ENCODE measurements around the gene CXCR6. TPM values are rescaled to one million over a fixed set of nuclear protein-coding genes. Genes with fewer than 3 reads are reported as not detected.

CXCR6 gene
- total RNA-seq, 1 experiment from 2014 or later = not detected

GRCh38 chr3:45948881-45949280, 5.6 kb downstream of the CXCR6 start:
- H3K36me3 ChIP-seq (replicated peaks; ENCODE audit: control insufficient read depth, insufficient read depth, low read length) = peaks cover 42% of the 10 kb centered on the region
- no peak for DNase-seq
- no peaks in the 10 kb centered on the region for H3K27me3 ChIP-seq (ENCODE audit: control insufficient read depth, insufficient read depth, low read length)
- no peak overlapping the region for H3K4me3 ChIP-seq (ENCODE audit: insufficient read depth, low read depth, low read length)

- H3K36me3 ChIP-seq (replicated peaks; ENCODE audit: control insufficient read depth, insufficient read depth, low read length) = peaks cover 46% of the 10 kb centered on the region
- DNase-seq = no peak
- no peak overlapping the region for H3K4me3 ChIP-seq (ENCODE audit: insufficient read depth, low read depth, low read length)
- H3K27me3 ChIP-seq (ENCODE audit: control insufficient read depth, insufficient read depth, low read length) = no peaks in the 10 kb centered on the region
Measured at GRCh38 chr3:45949432-45949831, 6.2 kb downstream of the CXCR6 start.

- H3K4me3 ChIP-seq (ENCODE audit: insufficient read depth, low read depth, low read length) = no peak overlapping the region
- DNase-seq = no peak
- H3K27me3 ChIP-seq (ENCODE audit: control insufficient read depth, insufficient read depth, low read length) = no peaks in the 10 kb centered on the region
- peaks cover 52% of the 10 kb centered on the region for H3K36me3 ChIP-seq (replicated peaks; ENCODE audit: control insufficient read depth, insufficient read depth, low read length)
Measured at GRCh38 chr3:45950131-45950530, 6.9 kb downstream of the CXCR6 start.

GRCh38 chr3:45950686-45951600, 7.7 kb downstream of the CXCR6 start:
- H3K4me3 ChIP-seq (ENCODE audit: insufficient read depth, low read depth, low read length) = no peak overlapping the region
- H3K36me3 ChIP-seq (replicated peaks; ENCODE audit: control insufficient read depth, insufficient read depth, low read length) = peaks cover 56% of the 10 kb centered on the region
- DNase-seq = no peak
- H3K27me3 ChIP-seq (ENCODE audit: control insufficient read depth, insufficient read depth, low read length) = no peaks in the 10 kb centered on the region

GRCh38 chr3:45951946-45952345, 8.7 kb downstream of the CXCR6 start:
- Histone ChIP-seq H3K36me3 (replicated peaks; ENCODE audit: control insufficient read depth, insufficient read depth, low read length) (peaks cover 50% of the 10 kb centered on the region), H3K27me3 (ENCODE audit: control insufficient read depth, insufficient read depth, low read length) (no peaks in the 10 kb centered on the region), H3K4me3 (ENCODE audit: insufficient read depth, low read depth, low read length) (no peak overlapping the region)
- DNase-seq = no peak

- Histone ChIP-seq H3K27me3 (ENCODE audit: control insufficient read depth, insufficient read depth, low read length) (no peaks in the 10 kb centered on the region), H3K36me3 (replicated peaks; ENCODE audit: control insufficient read depth, insufficient read depth, low read length) (peaks cover 45% of the 10 kb centered on the region), H3K4me3 (ENCODE audit: insufficient read depth, low read depth, low read length) (no peak overlapping the region)
- DNase-seq = no peak
Measured at GRCh38 chr3:45952456-45952855, 9.2 kb downstream of the CXCR6 start.

GRCh38 chr3:45953536-45953935, 10.3 kb downstream of the CXCR6 start:
- Histone ChIP-seq H3K36me3 (replicated peaks; ENCODE audit: control insufficient read depth, insufficient read depth, low read length) (peaks cover 50% of the 10 kb centered on the region), H3K4me3 (ENCODE audit: insufficient read depth, low read depth, low read length) (no peak overlapping the region), H3K27me3 (ENCODE audit: control insufficient read depth, insufficient read depth, low read length) (no peaks in the 10 kb centered on the region)
- no peak for DNase-seq

- Histone ChIP-seq H3K27me3 (ENCODE audit: control insufficient read depth, insufficient read depth, low read length) (no peaks in the 10 kb centered on the region), H3K36me3 (replicated peaks; ENCODE audit: control insufficient read depth, insufficient read depth, low read length) (peaks cover 55% of the 10 kb centered on the region), H3K4me3 (ENCODE audit: insufficient read depth, low read depth, low read length) (no peak overlapping the region)
- no peak for DNase-seq
Measured at GRCh38 chr3:45954306-45954705, 11.0 kb downstream of the CXCR6 start.

GRCh38 chr3:45955017-45955647, 11.9 kb downstream of the CXCR6 start:
- H3K36me3 ChIP-seq (replicated peaks; ENCODE audit: control insufficient read depth, insufficient read depth, low read length) = peaks cover 59% of the 10 kb centered on the region
- H3K27me3 ChIP-seq (ENCODE audit: control insufficient read depth, insufficient read depth, low read length) = no peaks in the 10 kb centered on the region
- no peak overlapping the region for H3K4me3 ChIP-seq (ENCODE audit: insufficient read depth, low read depth, low read length)
- no peak for DNase-seq

GRCh38 chr3:45955706-45956105, 12.4 kb downstream of the CXCR6 start:
- H3K27me3 ChIP-seq (ENCODE audit: control insufficient read depth, insufficient read depth, low read length) = no peaks in the 10 kb centered on the region
- no peak overlapping the region for H3K4me3 ChIP-seq (ENCODE audit: insufficient read depth, low read depth, low read length)
- H3K36me3 ChIP-seq (replicated peaks; ENCODE audit: control insufficient read depth, insufficient read depth, low read length) = peaks cover 58% of the 10 kb centered on the region
- DNase-seq = no peak

- no peak overlapping the region for H3K4me3 ChIP-seq (ENCODE audit: insufficient read depth, low read depth, low read length)
- no peak for DNase-seq
- no peaks in the 10 kb centered on the region for H3K27me3 ChIP-seq (ENCODE audit: control insufficient read depth, insufficient read depth, low read length)
- peaks cover 57% of the 10 kb centered on the region for H3K36me3 ChIP-seq (replicated peaks; ENCODE audit: control insufficient read depth, insufficient read depth, low read length)
Measured at GRCh38 chr3:45957586-45957985, 14.3 kb downstream of the CXCR6 start.

GRCh38 chr3:45958321-45958791, 15.1 kb downstream of the CXCR6 start:
- Histone ChIP-seq H3K36me3 (replicated peaks; ENCODE audit: control insufficient read depth, insufficient read depth, low read length) (peaks cover 58% of the 10 kb centered on the region), H3K4me3 (ENCODE audit: insufficient read depth, low read depth, low read length) (no peak overlapping the region)
- DNase-seq = no peak

GRCh38 chr3:45959201-45959600, 15.9 kb downstream of the CXCR6 start:
- H3K27me3 ChIP-seq (ENCODE audit: control insufficient read depth, insufficient read depth, low read length) = no peaks in the 10 kb centered on the region
- H3K4me3 ChIP-seq (ENCODE audit: insufficient read depth, low read depth, low read length) = no peak overlapping the region
- H3K36me3 ChIP-seq (replicated peaks; ENCODE audit: control insufficient read depth, insufficient read depth, low read length) = peaks cover 60% of the 10 kb centered on the region
- DNase-seq = no peak

More at GRCh38 chr3:45958321-45958791, 15.1 kb downstream of the CXCR6 start:
- no peaks in the 10 kb centered on the region for H3K27me3 ChIP-seq (ENCODE audit: control insufficient read depth, insufficient read depth, low read length)

- Histone ChIP-seq H3K36me3 (replicated peaks; ENCODE audit: control insufficient read depth, insufficient read depth, low read length) (peaks cover 58% of the 10 kb centered on the region), H3K4me3 (ENCODE audit: insufficient read depth, low read depth, low read length) (no peak overlapping the region), H3K27me3 (ENCODE audit: control insufficient read depth, insufficient read depth, low read length) (no peaks in the 10 kb centered on the region)
- DNase-seq = no peak
Measured at GRCh38 chr3:45960289-45960688, 17.0 kb downstream of the CXCR6 start.

- Histone ChIP-seq H3K36me3 (replicated peaks; ENCODE audit: control insufficient read depth, insufficient read depth, low read length) (peaks cover 66% of the 10 kb centered on the region), H3K4me3 (ENCODE audit: insufficient read depth, low read depth, low read length) (no peak overlapping the region), H3K27me3 (ENCODE audit: control insufficient read depth, insufficient read depth, low read length) (no peaks in the 10 kb centered on the region)
- no peak for DNase-seq
Measured at GRCh38 chr3:45962033-45962432, 18.8 kb downstream of the CXCR6 start.
